GM18909 (cell line): ENCODE measurements around the gene RASAL3.
"Not testable (repeated sequence)": the region's sequence is repeated elsewhere in the genome, so short reads cannot be mapped to it uniquely, and the experiment has no call there.

Experiments used
- ATAC-seq: cut with Tn5 transposase; IDR thresholded peaks from one replicate; pipeline ENCODE4 v1.9.1; 2021; ENCODE audit warnings: mild to moderate bottlenecking; ENCODE audit not compliant: unreplicated experiment, poor library complexity

Gene RASAL3

DNA sequence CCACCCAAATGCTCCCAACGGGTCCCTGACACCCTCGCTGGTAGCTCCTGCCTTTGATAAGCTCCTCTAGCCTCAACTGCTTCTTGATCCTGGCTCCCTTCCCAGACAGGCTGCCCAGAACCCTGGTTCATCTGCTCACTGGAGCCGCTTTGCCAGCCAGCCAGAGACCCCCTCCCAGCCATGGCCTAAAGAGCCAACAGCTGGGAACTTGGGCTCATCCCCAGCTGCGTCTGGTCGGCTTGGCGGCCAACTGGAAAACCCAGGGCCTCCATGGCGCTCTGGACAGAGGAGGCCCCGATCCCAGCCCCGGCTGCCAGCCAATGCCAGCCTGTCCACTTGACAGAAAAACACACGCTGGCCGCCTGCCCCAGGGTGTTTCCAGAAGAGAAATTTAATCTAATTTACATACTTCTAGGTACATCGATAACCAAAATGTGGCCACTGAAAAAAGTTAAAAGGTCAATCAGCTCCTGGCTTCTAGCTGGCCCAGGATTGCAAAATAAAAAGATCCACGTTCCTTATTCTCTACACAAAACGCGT, 42.6 kb downstream of the RASAL3 start:
- ATAC-seq: no peak

DNA sequence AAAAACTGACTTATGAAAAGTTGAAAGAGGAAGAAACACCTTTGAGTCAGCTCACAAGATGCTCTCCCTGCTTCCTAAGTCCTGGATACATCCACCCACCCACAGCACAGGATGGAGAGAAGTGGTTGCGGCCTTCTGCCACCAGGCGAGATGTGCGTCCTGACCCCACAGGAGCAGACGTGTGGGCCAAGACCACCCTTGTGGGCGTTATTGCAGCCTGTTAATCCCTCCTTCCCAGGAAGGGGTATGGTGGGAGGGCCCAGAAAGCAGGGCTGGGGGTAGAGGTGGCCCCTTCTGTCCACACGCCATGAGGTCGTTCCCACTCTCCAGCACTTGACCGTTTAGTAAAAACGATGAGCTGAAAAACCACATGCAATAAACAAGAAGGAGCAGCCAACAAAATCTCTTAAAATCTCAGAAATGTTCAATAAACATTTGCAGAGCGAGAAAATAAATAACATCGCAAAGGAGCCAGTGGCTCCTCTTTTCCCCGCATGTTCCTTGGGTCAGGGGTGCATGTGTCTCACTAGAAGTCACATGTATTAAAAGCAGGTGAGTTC, 43.1 kb downstream of the RASAL3 start:
- ATAC-seq: no peak

DNA sequence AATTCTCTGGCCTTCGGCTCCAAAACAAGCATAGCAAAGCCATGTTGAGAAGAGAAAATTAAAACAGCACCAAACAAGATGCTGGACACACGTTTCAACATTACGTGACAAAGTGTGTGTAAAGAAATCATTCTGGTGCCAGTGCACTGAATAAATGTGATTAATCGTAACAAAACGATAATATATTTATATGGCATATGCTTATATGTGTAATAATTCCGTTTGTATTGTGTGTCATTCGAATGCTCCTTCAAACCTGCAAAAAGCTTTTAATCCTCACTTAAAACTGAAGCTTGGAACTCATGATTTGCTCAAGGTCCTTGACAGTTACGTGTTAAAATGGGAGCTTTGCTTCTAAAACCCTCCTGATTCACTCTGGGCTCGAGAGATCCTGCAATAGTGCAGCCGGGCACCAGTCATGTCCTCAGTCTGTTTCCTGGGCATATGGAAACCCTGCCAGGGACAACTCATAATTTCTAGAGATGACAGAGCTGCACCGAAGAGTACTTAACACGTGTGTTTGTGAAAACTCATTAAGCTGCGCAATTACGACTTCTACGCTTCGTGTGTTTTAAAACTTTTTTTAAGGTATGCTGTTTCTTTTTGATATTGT, 44.8 kb downstream of the RASAL3 start:
- ATAC-seq: no peak

DNA sequence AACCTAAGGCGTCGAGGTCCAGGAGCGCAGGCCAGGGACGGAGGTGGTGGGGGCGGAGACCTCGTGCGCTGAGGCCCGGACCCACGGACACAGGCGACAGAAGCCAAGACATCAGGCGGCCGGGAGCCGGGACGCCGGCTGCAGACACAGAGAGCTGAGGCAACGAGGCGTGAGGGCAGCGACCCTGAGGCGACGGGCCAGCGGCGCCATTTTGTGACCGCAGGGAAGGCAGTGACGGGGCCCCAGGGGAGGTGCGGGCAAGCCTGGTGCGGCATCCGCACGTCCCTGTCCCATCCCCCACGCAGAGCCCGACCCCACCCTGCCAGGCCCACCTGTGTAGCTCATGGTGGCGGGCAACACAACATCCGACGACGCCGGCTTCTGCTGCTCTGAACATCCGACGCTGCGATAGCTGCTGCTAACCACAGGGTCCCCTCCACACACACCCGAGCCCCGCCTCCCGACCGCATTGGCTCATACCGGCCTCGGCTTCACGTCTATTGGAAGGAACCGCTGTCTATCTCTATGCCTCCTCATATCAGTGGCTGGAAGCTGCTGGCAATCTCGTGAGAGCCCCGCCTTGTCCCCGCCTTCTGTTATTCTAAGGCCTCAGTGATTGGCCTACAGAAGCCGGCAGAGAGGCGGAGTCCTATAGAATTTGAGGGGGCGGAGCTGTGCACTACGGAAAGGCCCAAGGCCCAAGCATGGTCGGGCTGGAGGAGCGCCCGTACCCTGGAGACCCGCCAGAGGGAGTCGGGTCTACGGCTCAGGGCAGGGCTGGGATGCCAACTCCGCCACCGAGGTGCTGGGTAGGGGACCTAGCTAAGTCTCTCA, 45.5 kb downstream of the RASAL3 start, which contains the start of gene AKAP8L:
Gene AKAP8L (minus strand): TSS at position 410 of the 834 bp plus-strand sequence. CDS start 65 bp downstream, at position 345.
- peak; percentile 94 for ATAC-seq

DNA sequence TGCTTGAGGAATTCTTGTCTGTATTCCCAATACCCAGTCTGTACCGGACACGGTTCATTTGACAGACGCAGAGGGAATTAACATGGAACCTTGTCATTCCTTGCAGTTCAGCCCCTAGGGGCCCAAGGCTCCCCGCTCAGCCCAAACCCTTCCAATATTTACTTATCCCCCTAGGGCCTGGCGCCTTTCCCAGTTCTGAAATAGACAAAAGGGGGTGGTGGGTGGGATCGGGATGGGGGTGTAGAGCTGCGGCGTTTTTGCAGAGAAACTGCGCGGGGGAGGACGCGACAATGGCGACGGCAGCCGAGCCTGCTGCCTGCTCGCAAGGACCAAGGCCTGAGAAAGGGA, 46.1 kb downstream of the RASAL3 start:
- no peak for ATAC-seq

DNA sequence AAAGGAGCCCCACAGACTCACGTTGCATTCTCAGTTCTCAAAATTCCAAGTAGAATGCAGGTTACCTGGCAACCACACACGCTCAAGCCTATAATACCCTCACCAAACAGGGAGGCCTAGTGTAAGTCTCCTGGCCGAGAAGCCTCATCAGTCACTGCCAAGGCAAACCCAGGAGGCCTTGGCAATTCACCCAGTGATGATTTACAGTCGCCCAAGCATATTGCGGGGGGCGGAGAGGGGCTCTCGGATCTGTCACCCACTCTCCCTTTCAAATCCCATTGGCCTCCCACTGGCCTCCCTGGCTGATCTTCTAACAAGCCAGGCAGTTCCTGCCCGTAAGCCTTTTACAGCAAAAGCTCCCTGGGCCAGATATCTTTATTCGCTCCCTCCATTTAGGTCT, 46.6 kb downstream of the RASAL3 start:
- no peak for ATAC-seq

DNA sequence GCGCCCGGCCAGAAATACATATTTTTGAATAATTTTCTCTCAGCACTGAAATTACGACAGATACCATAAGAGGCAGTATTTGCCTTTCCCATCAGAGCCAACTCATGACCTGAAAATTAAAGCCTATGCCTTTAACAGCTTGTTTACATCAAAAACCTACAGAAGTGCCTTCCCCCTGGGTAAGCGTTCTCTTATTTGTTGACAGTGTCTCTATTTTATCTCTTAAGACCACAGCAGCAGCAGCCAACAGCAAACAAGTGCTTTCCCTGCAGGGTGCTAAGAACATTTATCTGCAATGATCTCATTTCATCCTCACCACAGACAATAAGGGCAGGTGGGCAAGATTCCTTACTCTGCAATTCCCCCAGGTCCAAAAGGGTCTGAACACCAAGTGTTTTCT, 51.5 kb downstream of the RASAL3 start:
- ATAC-seq: no peak

DNA sequence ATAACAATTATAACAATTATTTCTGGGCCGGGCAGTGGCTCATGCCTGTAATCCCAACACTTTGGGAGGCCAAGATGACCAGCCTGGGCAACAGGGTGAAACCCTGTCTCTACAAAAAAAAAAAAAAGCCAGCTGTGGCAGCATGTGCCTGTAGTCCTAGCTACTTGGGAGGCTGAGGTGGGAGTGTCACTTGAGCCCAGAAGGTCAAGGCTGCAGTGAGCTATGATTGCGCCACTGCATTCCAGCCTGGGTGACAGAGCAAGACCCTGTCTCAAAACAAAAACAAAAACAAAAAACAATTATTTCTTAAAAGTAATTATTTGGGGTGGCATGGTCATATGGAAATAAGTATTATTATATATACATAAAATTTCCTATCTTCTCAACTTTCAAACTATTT, 53.0 kb downstream of the RASAL3 start:
- ATAC-seq: not testable (repeated sequence)

DNA sequence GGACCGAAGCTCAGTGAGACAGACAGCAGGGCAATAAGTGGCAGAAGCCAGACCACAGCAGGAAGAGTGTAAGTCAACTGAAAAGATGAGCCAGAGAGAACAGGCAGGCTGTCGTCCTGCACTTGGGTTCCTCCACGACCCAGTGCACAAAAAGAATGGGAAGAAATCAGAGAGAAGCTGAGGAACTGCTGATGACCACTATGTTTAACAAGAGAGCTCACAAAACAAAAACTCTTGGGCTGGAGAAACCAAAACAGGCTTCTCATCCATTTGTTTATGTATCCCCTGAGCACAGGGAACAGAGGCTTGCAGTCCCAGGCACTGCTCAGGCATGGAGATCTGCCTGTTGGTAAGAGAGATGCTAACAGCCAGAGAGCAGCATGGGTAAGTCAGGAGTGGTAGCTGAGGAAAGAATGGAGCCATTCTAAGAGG, 59.5 kb downstream of the RASAL3 start:
- no peak for ATAC-seq

DNA sequence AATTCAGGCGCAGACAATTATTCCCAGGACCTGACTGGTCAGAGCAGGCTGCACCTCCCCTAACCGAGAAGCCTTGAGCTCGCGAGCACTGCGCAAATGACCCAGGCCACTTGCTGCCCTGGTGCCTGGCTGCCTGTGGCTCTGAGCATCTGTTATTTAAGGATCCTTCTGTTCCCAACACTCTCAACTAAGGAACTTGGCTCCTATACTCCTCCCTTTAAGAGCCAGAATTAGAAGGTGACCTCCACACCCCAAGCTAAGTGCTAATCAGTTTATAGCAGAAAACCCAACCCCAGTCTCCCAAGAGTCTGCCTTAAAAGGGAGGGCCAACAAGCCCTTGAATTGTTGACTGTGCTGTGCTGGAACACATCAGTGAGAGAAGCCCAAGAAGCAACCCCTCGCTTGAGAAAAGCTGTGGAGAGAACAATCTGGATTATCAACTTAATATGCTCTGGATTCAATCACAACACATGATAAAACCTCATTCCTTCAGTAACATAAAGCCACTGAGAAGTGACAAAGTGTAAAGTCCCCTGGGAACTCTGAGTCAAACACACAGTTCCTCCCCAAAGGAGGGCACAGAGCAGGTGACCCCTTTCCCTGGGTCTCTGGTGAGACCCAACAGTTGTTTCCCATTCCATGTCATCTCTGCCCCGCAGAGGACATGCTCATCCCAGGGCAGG, 60.1 kb downstream of the RASAL3 start:
- no peak for ATAC-seq

DNA sequence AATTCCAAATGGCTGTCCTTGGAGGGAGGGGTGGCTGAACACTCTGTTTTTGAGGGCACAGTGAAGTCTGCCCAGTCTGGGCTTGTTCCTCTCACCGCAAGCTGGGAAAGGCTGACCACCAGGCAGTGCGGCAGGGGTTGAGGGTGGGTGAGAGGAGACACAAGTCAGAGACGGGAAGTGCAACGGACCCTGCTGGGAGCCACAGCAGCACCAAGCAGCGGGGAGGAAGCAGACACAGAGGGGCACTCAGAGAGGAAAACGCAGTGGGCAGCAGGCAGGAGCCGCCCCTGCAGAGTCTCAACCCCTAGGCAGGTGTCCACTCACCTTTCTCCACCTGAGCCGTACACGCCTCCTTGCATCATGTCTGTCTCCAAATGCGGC, 61.2 kb downstream of the RASAL3 start:
- no peak for ATAC-seq

DNA sequence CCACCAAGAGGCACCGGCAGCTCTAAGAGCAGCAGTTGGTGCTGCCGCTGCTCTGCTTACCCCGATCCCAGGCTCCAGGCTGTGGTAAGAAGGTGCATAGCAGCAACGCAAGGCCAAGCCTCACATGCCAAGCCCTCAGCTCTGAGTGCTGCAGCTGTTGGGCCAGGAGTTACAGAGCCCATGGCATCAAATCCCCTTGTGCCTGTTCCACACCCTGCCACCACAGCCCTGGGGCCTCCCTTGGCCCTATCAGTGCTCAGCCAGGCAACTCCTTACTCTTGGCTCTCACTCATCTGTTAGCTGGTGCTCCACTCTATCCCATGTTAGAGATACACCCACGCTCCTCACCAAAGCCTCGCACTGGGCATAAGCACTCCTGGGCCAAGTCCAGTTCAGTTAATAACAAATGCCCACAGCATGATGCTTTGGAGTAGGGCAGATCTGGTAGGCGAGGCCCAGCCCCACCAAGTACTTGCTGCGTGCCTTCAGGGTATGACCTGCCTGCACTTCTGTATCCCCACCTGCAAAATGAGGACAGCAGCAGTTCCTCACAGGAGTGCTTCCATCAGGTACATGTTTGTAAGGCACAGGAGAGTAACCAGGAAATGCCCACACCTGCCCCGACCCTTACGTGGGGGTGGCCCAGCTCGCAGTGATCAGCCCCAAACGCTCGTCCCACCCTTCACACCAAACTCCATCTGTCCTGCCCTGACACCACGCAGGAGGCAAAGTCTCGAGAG, 61.8 kb downstream of the RASAL3 start:
- no peak for ATAC-seq
